Measurements from ENCODE around the gene IL4R. TPM values are rescaled to one million over a fixed set of nuclear protein-coding genes. Genes with fewer than 3 reads are reported as not detected.

The IL4R gene
- total and polyA plus RNA-seq, 2 of the 13 experiments (the other 11 are each of a cell fraction or from before 2014, with no cell fraction given) = 15.9 to 49.6 TPM

GRCh38 chr16:27408602-27409031, 94.8 kb downstream of the IL4R start (continued):
- TF ChIP-seq ZNF33B (CRISPR knock-in tag; IDR thresholded peaks at IDR 0.05) (no peak), ZNF589 (CRISPR knock-in tag; conservative IDR thresholded peaks at IDR 0.05) (no peak), GLI4 (CRISPR knock-in tag; IDR thresholded peaks at IDR 0.05; ENCODE audit: borderline replicate concordance) (peak; percentile 11; the same call in 1 of the 2 replicates), CHD2 (IDR thresholded peaks at IDR 0.05; ENCODE audit: low read depth, low read length) (no peak), ZBTB33 (CRISPR knock-in tag; IDR thresholded peaks at IDR 0.05) (no peak), CCDC6 (CRISPR knock-in tag; IDR thresholded peaks at IDR 0.05) (no peak), MEIS1 (CRISPR knock-in tag; IDR thresholded peaks at IDR 0.05; ENCODE audit: borderline replicate concordance) (no peak), RERE (CRISPR knock-in tag; IDR thresholded peaks at IDR 0.05; ENCODE audit: low read depth) (no peak)
- TF ChIP-seq, protein P1, sequence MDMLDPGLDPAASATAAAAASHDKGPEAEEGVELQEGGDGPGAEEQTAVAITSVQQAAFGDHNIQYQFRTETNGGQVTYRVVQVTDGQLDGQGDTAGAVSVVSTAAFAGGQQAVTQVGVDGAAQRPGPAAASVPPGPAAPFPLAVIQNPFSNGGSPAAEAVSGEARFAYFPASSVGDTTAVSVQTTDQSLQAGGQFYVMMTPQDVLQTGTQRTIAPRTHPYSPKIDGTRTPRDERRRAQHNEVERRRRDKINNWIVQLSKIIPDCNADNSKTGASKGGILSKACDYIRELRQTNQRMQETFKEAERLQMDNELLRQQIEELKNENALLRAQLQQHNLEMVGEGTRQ (IDR thresholded peaks at IDR 0.05; ENCODE audit: low read depth, low read length) = no peak
- TF ChIP-seq, protein P1 (CRISPR knock-in tag; IDR thresholded peaks at IDR 0.05; ENCODE audit: borderline replicate concordance) = no peak
- TF ChIP-seq, protein P2, sequence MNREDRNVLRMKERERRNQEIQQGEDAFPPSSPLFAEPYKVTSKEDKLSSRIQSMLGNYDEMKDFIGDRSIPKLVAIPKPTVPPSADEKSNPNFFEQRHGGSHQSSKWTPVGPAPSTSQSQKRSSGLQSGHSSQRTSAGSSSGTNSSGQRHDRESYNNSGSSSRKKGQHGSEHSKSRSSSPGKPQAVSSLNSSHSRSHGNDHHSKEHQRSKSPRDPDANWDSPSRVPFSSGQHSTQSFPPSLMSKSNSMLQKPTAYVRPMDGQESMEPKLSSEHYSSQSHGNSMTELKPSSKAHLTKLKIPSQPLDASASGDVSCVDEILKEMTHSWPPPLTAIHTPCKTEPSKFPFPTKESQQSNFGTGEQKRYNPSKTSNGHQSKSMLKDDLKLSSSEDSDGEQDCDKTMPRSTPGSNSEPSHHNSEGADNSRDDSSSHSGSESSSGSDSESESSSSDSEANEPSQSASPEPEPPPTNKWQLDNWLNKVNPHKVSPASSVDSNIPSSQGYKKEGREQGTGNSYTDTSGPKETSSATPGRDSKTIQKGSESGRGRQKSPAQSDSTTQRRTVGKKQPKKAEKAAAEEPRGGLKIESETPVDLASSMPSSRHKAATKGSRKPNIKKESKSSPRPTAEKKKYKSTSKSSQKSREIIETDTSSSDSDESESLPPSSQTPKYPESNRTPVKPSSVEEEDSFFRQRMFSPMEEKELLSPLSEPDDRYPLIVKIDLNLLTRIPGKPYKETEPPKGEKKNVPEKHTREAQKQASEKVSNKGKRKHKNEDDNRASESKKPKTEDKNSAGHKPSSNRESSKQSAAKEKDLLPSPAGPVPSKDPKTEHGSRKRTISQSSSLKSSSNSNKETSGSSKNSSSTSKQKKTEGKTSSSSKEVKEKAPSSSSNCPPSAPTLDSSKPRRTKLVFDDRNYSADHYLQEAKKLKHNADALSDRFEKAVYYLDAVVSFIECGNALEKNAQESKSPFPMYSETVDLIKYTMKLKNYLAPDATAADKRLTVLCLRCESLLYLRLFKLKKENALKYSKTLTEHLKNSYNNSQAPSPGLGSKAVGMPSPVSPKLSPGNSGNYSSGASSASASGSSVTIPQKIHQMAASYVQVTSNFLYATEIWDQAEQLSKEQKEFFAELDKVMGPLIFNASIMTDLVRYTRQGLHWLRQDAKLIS (CRISPR knock-in tag; IDR thresholded peaks at IDR 0.05) = no peak

All from HepG2 (cell line).